GM12892 (cell line): ENCODE data around the gene HP.
A peak's percentile ranks its signal among the peaks of the same experiment; 100 is the strongest.
"Not testable (repeated sequence)": the region's sequence is repeated elsewhere in the genome, so short reads cannot be mapped to it uniquely, and the experiment has no call there.

Experiments used
- DNase-seq: peaks from one replicate; pipeline ENCODE4 v3.0.0; 2011; ENCODE audit not compliant: insufficient read length
- FAIRE-seq: peaks from 2 replicates; lab custom pipeline; 2011; peaks lifted over from hg19 to GRCh38; lab: Jason Lieb, UNC
- POLR2A ChIP-seq: IDR thresholded peaks from 2 replicates; pipeline ENCODE4 v1.6.1; 2011; ENCODE audit warnings: low read depth, low read length, control low read depth
- POLR2AphosphoS5 ChIP-seq: IDR thresholded peaks from 2 replicates; pipeline ENCODE4 v1.6.1; 2011; ENCODE audit warnings: low read depth, low read length, control low read depth
- TAF1 ChIP-seq: IDR thresholded peaks from 2 replicates; pipeline ENCODE4 v1.6.1; 2011; ENCODE audit warnings: low read depth, mild to moderate bottlenecking, control low read depth, low read length, borderline replicate concordance

Gene HP

DNA sequence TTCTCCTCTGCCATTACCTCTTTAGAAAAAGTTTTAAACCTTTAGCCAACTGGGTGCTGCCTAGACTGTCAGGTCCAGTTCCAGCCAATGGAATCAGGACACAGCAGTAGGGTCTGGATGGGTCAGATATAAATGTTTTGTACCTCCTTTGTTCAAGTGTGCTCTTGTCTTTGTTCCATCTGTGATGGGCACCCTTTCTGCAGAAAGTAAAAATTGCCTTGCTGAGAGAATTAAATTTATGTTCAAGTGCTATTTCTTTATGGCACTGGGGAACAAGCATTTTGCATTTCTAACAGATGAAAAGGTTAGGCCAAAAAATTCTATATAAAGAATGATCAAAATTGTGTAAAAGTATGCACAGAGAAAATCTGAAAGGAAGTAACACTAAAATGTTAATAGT, 5.2 kb upstream of the HP start:
- DNase-seq (no peak), FAIRE-seq (no peak)
- TF ChIP-seq POLR2AphosphoS5 (no peak), POLR2A (no peak), TAF1 (no peak)

- DNase-seq: no peak
- FAIRE-seq: no peak
- no peak for TF ChIP-seq TAF1
- TF ChIP-seq POLR2AphosphoS5: no peak
- TF ChIP-seq POLR2A: no peak
These were observed 3.4 kb upstream of the HP start for GRCh38 chr16:72050769-72051464.

- no peak for DNase-seq
- TF ChIP-seq POLR2A (no peak), POLR2AphosphoS5 (no peak), TAF1 (no peak)
- no peak for FAIRE-seq
These were observed 2.5 kb upstream of the HP start for GRCh38 chr16:72051818-72052217.

DNA sequence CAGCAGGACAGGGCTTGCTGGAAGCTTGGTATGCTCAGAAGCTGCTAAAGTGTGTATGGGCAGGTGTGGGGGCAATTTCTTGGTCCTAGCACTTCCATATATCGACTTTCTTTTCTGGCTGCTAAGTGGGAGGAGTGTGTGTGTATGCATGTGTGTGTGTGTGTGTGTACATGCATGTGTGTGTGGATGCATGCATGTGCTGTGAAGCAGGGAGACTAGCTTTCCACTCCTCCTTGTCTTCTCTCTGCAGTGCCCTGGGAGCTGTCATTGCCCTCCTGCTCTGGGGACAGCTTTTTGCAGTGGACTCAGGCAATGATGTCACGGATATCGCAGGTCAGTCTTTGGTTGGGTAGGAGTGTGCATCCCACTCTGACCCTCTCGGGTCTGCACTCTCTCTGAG, 1.6 kb downstream of the HP start:
- FAIRE-seq (no peak), DNase-seq (no peak)
- no peak for TF ChIP-seq TAF1
- no peak for TF ChIP-seq POLR2AphosphoS5
- TF ChIP-seq POLR2A: no peak

GRCh38 chr16:72057313-72057712, 3.0 kb downstream of the HP start:
- DNase-seq: not testable (repeated sequence)

DNA sequence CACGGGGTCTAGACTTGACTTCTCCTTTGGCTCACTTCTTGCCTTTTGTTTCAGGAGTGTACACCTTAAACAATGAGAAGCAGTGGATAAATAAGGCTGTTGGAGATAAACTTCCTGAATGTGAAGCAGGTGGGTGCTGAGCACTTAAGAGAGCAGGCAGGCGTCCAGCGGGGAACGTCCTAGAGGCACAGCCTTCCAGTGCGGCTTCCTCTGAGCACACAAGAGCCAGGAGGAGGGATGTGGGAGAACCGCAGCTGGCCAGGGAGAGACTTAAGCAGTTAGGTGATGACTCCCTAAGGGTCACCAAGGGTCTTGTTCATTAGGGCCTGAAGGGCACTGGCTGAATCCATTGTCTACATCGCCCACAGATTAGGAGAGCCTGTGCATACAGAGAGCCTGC, 4.8 kb downstream of the HP start:
- not testable (repeated sequence) for DNase-seq, FAIRE-seq

More at GRCh38 chr16:72057313-72057712, 3.0 kb downstream of the HP start:
- not testable (repeated sequence) for FAIRE-seq

GRCh38 chr16:72060405-72060804, 6.1 kb downstream of the HP start:
- DNase-seq (no peak), FAIRE-seq (no peak)
- TF ChIP-seq TAF1: no peak
- TF ChIP-seq POLR2AphosphoS5: no peak
- no peak for TF ChIP-seq POLR2A

- FAIRE-seq (no peak), DNase-seq (no peak)
- TF ChIP-seq TAF1: no peak
- no peak for TF ChIP-seq POLR2AphosphoS5
These were observed 7.3 kb downstream of the HP start for GRCh38 chr16:72061564-72061963.

DNA sequence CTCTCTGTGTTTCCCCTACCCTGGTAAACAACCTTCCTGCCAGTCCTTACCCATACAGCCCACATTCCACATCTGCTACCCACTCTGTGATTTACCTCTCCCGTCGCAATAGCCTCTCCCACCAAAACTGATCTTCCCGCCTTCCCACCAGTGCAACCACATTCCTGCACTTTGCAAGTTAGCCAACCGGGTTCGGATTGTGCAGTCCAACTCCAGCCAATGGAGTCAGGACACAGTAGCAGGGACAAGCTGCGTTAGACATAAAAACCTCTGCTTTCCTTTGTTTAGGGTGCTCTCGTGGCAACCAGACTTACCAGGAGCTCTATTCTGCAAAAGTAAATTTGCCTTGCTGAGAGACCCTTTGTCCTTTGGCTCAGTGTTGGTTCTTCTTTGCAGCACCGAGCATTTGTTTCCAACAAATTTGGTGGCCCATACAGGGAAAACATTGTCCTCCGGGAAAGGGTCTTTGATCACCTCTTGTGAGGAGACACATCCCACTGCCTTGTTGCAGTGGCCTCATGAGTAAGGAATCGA, 10.1 kb downstream of the HP start:
- FAIRE-seq (no peak), DNase-seq (no peak)
- TF ChIP-seq POLR2A: no peak
- TF ChIP-seq TAF1: no peak
- TF ChIP-seq POLR2AphosphoS5: no peak

DNA sequence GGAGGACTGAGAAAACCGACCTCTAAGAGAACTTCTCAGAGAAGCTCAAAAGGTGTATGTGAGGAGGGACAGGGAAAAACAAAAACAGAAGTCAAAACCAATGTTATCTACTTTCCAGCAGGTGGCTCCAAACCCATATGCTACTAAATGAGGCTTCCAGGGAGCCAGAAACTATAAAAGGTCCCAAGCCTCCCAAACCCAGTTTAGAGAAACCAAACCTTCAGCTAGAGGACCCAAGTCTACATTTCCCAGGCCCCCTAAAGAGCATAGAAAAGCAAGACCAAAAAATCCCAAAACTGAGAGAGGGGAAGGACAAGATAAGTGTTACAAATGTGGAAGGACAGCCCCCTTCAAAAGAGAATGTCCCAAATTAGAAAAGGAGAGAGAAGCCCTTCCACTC, 12.4 kb downstream of the HP start:
- DNase-seq: no peak
- TF ChIP-seq POLR2A (no peak), TAF1 (no peak), POLR2AphosphoS5 (no peak)
- peak; percentile 21 for FAIRE-seq

DNA sequence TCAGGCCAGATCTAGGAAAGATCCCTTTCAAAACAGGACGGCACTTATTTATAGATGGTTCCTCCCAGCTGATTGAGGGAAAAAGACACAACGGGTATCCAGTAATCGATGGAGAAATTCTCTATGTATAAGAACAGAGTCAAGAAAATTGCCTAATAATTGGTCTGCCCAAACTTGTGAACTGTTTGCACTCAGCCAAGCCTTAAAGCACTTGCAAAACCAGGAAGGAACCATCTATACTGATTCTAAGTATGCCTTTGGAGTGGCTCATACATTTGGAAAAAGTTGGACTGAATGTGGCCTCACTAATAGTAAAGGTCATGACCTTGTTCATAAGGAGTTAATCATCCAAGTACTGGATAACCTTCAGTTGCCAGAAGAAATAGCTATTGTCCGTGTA, 14.6 kb downstream of the HP start:
- no peak for FAIRE-seq
- TF ChIP-seq POLR2A: no peak
- TF ChIP-seq POLR2AphosphoS5: no peak
- no peak for DNase-seq

- no peak for FAIRE-seq
These were observed 18.4 kb downstream of the HP start for GRCh38 chr16:72072514-72073342.

More at GRCh38 chr16:72072514-72073342, 18.4 kb downstream of the HP start:
- no peak for DNase-seq
- TF ChIP-seq TAF1 (no peak), POLR2A (no peak), POLR2AphosphoS5 (no peak)
